HT1080 (cell line): ENCODE measurements around the gene KCNK3. TPM values are rescaled to one million over a fixed set of nuclear protein-coding genes. Genes with fewer than 3 reads are reported as not detected.
A peak's percentile ranks its signal among the peaks of the same experiment; 100 is the strongest.
"Not testable (repeated sequence)": the region's sequence is repeated elsewhere in the genome, so short reads cannot be mapped to it uniquely, and the experiment has no call there.

Source experiments
- DNase-seq: peaks from one replicate; pipeline ENCODE4 v3.0.0-alpha.2; 2015; ENCODE audit warnings: low read depth
- total RNA-seq: library from RNA; depleted of rRNA; stranded (reverse); fragments of >200 nt; shearing (Covaris generic); gene quantifications from 2 replicates; pipeline ENCODE4 v1.2.3, GENCODE V29; 2014

KCNK3 gene
- total RNA-seq, 1 experiment from 2014 or later: not detected

DNA sequence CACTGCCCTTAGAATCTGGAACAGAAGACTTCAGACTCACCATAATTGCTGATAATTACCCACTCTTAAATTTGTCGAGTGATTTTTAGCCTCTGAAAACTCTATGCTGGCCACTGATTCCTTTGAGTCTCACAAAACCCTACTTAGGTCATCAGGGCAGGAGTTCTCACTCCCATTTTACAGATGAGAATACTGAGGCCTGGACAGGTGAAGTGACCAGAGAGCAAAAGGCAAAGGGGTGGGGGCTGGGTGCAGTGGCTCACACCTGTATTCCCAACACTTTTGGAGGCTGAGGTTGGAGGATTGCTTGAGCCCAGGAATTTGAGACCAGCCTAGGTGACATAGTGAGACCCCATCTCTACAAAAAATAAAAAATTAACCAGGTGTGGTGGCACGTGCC, 36.8 kb downstream of the KCNK3 start:
- DNase-seq: no peak

DNA sequence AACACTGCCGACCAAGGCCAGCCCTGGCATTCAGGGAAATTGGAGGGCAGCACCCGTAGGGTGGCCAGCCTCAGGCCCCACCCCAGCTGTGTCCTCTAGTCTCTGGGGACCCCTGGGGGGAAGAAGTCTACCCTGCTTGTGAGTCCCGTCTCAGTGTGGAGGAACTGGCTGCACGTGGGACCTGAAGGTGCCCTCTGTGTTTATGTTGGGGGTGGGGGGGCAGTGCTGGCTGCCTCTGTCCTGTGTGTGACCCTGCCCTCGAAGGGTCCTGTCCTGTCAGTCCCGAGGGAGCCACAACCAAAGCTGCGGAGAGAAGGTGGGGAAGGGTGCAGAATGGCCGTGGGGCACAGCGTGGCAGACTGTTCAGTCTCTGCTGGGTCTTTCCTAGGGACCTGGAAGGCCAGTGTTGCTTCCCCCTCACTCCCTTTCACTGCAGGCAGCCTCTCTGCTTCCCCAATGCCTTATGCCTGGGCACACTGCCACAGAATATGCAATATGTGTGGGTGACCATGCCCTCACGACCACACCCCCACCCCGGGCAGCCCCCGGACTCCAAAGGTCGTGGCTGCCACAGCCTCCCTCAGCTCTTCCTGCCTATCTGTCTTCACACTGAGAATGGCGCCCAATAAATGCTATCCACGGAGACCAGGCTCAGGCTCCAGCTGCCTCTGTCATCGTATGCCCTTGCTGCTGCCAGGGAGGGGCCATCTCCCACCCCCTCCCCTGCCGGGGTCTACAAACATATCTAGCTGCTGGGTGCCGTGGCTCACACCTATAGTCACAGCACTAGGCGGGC, 38.2 kb downstream of the KCNK3 start:
- no peak for DNase-seq

- no peak for DNase-seq
Observed at GRCh38 chr2:26731714-26732113, 39.2 kb downstream of the KCNK3 start.

GRCh38 chr2:26732446-26732845, 39.9 kb downstream of the KCNK3 start:
- DNase-seq: no peak

GRCh38 chr2:26733413-26733812, 40.9 kb downstream of the KCNK3 start:
- no peak for DNase-seq

DNA sequence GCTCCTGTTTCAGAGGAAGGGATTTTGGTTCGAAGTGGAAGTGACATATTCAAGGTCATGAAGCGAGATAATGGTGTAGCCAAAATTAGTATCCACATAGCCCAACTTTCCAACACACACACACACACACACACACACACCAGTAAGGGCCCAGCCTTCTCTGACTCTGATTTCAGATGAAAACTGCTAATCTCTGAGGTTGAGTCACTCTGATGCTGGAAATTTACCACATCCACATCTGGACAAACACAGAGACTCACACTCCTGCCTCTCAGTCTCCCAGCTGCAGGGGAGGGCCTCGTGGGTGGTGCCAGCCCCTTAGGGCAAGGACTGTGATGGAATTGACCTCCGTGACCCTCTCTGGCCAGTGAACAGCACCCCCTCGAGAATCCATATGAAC, 42.6 kb downstream of the KCNK3 start:
- DNase-seq: peak; percentile 73

DNA sequence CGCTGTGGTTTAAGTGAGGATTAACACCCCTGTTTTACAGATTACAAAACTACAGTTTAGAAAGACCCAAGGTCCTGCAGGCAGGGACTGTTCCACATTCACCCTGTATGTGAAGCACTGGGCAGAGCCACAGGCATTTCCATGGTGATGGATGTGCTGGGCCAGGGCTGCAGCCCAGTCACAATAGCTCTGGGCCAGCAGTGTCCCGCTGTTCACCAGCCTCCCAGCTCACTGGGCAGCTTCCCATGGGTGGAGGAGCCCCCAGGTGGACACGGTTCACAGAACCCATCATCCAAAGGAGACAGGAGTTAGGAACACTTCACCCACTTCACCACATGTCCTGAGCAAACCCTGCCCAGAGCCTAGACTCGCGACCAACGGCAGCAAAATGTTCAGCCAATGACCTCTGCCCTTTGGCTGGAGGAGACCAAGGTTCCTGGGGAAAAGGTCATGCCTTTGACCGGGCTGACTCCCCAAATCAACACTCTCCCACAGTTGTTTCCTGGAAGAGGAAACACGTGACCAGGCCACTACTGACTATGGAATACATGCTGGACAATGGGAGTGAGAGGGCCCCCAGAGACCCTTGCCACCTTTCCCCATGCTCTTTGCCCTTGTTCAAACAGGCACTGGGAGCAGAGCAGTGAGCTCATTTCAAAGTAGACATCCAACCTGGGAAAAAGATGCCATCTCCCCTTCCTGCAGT, 43.5 kb downstream of the KCNK3 start:
- DNase-seq: no peak

DNA sequence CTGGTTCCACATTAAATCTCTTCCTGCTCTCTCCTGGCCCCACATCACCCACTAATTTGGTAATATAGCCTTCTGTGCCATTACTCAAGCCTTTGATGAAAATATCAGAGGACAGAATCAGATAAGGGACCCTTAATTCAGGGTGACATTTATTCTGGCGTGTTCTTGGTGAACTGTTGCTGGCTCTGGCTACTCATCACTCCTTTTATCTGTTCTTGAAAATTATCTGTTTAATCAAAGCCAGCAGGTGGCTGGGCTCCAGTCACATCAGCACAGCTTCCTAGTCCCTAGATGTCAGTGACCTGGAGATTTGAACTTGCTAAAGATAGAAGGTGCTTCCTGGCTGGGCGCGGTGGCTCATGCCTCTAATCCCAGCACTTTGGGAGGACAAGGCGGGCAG, 44.7 kb downstream of the KCNK3 start:
- no peak for DNase-seq

DNA sequence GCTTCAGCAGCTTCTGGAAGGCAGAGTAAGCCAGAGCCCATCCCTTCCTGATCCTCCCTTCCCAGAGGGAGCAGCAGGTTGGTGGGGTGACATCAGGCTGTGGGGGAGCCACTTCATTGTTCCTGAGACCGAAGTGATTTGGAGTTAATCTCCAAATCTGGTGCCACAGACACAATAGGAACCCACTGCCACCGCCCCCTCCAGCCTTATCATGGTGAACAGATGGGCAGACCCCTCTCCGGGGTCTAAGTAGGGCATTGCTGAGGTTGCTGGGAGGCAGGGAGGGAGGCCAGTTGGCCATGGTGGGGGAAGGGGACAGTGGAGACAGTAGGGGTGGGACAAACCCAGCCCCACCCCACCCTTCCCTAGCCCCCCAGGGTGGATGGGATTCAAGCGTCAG, 46.0 kb downstream of the KCNK3 start:
- DNase-seq: no peak

DNA sequence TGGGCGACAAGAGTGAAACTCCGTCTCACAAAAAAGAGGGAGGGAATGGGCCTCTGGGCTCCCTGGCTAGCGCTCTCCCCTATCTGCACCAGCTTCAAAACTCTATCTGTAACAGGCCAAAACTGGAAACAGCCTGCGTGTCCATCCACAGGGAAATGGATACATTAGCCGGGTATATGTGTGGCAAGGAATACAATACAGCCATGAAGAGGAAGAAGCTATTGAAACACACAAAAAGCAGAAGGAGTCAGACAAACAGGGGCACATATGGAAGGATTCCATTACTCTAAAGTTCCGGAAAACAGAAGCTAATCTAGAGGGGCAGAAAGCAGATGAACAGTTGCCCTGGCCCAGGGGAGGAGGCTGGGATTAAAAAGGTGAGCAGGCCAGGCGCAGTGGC, 47.0 kb downstream of the KCNK3 start:
- no peak for DNase-seq

- no peak for DNase-seq
Observed at GRCh38 chr2:26740346-26740745, 47.8 kb downstream of the KCNK3 start.

DNA sequence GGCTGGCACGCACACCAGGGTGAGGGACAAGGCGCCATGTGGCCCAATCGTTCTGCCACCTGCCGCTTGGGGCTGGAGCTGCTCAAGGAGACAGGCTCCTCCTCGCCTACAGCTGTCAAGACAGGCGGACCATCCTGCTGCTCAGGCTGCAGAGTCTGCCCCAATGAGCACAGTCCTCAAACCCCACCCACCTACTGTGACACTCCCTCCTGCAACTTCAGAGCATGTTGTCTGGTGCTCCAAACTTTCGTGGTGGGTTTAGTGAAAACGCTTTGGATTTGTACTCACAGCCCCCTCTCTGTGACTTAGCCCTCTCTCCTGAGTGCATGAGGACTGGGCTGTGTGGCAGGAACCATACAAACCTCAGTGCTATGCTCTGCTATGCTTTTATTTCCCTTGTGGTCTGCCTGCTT, 48.4 kb downstream of the KCNK3 start:
- no peak for DNase-seq

DNA sequence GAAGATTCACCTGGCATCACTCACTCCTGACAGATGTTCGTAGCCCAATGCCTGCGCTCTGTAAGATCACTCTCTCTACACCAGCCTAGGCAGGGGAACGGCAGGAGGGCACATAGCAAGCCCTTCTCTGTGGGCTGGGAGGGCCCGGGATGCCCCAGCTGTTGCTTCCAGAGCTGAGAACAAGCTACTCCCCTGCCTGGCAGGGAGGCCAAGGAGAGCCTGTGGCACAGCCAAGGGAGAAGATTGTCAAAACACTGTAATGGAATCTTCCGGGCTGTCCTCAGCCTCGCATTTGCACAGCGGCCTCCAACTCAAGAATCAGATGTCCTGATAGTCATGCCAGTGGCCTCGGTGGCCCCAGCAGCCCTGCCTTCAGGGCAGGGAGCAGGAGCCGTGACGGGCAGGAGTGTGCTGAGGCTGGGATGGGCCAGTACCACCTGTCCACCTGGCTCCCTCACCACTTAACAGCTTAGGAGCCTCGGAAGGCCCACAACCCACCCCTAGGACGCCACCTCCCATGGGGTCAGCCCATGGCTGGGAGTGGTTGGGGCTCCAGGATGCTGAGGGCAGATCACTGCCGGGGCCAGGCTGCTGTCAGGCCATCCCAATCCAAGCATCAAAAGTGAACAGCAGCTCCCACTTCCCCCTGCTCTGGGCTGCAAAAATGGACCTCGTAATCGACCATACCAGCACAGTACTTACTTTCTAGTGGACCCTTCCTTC, 49.7 kb downstream of the KCNK3 start:
- DNase-seq: no peak

DNA sequence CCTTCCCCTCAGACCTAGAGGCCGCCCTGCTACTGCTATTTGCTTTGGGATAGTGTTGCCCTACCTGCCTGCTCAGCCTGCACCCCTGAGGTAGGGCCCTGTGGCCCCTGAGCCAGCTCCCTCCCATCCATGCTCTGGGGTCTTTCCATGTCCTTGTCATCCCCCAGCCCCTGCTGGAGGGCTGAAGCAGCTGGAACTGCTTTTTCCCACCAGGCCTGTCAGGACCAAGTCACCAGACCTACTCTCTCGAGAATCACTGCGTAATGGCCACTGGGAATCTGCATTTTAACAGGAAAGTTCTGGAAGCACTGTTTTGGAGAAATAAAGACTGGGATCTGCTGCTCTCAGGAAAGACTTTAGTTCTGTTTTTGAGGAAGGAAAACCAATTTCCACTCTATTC, 51.3 kb downstream of the KCNK3 start:
- DNase-seq: no peak

GRCh38 chr2:26744953-26745352, 52.4 kb downstream of the KCNK3 start:
- no peak for DNase-seq

GRCh38 chr2:26745609-26746327, 53.2 kb downstream of the KCNK3 start:
- DNase-seq: peak; percentile 59

GRCh38 chr2:26746934-26747333, 54.4 kb downstream of the KCNK3 start:
- DNase-seq: no peak

DNA sequence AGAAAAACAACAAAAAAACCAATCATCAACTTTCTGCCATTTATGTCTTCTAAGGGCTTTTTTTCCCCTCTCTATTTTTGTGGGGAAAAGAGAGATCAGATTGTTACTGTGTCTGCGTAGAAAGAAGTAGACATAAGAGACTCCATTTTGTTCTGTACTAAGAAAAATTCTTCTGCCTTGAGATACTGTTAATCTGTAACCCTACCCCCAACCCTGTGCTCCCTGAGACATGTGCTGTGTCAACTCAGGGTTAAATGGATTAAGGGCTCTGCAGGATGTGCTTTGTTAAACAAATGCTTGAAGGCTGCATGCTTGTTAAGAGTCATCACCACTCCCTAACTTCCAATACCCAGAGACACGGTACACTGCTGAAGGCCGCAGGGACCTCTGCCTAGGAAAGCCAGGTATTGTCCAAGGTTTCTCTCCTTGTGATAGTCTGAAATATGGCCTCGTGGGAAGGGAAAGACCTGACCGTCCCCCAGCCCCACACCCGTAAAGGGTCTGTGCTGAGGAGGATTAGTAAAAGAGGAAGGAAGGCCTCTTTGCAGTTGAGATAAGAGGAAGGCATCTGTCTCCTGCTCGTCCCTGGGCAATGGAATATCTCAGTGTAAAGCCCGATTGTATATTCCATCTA, 57.4 kb downstream of the KCNK3 start:
- DNase-seq: not testable (repeated sequence)

DNA sequence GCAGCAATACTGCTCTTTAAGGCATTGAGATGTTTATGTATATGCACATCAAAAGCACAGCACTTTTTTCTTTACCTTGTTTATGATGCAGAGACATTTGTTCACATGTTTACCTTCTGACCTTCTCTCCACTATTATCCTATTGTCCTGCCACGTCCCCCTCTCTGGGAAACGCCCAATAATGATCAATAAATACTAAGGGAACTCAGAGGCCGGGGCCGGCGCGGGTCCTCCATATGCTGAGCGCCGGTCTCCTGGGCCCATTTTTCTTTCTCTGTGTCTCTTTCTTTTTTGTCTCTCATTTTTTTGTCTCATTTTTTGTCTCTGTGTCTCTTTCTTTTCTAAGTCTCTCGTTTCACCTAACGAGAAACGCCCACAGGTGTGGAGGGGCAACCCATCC, 57.9 kb downstream of the KCNK3 start:
- DNase-seq: not testable (repeated sequence)

DNA sequence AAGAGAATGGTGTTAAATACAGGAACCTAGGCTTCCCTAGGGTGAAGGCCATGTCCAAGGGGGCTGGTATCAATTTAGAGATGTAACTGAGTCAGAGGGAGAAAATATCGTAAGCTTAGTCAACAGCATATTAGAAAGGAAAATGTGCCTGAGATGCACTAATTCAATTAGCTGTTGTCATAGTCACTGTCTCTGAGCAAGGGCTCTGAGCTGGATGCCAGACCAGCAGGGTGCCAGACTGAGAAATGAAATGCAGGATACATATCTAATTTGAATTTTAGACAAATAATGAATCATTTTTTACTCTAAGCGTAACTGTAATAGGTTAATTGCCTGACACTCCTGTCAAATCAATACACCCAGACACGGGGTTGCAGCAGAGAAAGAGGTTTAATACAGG, 60.1 kb downstream of the KCNK3 start:
- DNase-seq: no peak

DNA sequence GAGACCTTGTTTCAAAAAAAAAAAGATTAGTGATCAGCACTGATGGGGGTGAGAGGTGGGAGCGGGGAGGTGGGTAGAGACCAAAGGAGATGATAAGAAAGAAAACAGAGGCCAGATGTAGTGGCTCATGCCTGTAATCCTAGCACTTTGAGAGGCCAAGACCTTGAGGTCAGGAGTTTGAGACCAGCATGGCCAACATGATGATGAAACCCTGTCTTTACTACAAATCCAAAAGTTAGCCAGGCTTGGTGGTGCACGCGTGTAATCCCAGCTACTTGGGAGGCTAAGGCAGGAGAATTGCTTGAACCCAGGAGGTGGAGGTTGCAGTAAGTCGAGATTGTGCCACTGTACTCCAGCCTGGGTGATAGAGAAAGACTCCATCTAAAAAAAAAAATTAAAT, 62.0 kb downstream of the KCNK3 start:
- DNase-seq: no peak
